HEK293 (cell line): ENCODE results near the gene ITGB3.

Experiments used
- CTCF ChIP-seq: fragments of 450-650 bp; formaldehyde crosslinking; IDR thresholded peaks from 2 replicates; pipeline ENCODE4 v1.5.1; 2016; ENCODE audit warnings: missing biosample characterization, missing genetic modification characterization
- PRDM1 ChIP-seq: fragments of 450-650 bp; formaldehyde crosslinking; IDR thresholded peaks from 2 replicates; pipeline ENCODE4; 2016; ENCODE audit warnings: missing biosample characterization, missing genetic modification characterization
- ZBTB11 ChIP-seq: fragments of 450-650 bp; formaldehyde crosslinking; conservative IDR thresholded peaks from 2 replicates; pipeline ENCODE4 v1.5.1; 2016; ENCODE audit warnings: low read depth, missing biosample characterization, missing genetic modification characterization

- TF ChIP-seq PRDM1 (no peak), ZBTB11 (tag by site-specific recombination) (no peak), CTCF (tag by site-specific recombination) (no peak)
These were observed 40.1 kb upstream of the ITGB3 start for GRCh38 chr17:47213540-47213939.
